ENCODE measurements around the gene NPDC1.

DNA sequence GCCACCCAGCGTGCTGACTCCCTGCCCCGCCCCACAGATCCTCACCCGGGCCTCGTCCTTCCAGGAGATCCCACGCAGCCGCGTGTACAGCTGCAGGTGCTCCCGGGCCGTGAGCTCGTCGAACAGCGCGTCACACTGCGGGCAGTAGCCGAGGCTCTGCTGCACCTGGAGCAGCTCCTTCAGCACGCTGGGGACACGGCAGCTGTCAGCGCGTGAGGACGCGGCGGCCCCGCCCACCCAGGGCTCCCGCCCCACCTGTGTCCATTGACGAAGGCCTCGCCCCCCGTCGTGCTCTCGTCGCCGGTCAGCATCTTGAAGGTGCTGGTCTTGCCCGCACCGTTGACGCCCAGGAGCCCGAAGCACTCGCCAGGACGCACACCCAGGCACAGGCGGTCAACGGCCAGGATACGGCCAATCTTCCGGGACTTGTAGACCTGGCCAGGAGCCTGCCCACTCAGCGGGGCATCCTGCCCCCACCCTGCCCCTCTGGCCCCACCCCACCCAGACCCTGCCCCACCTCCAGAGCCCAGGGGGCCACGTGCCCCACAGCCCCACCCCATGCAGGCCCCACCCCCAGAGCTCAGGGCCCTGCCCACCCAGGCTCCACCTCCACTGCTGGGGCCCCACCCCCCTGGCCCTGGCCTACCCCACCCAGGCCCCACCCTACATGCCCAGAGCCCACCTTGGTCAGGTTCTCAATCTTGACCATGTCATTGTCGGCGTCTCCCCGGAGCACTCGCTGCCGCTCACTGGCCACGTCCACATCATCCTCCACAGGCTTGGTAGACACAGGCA, 35.8 kb downstream of the NPDC1 start:
- TF ChIP-seq, protein P1, sequence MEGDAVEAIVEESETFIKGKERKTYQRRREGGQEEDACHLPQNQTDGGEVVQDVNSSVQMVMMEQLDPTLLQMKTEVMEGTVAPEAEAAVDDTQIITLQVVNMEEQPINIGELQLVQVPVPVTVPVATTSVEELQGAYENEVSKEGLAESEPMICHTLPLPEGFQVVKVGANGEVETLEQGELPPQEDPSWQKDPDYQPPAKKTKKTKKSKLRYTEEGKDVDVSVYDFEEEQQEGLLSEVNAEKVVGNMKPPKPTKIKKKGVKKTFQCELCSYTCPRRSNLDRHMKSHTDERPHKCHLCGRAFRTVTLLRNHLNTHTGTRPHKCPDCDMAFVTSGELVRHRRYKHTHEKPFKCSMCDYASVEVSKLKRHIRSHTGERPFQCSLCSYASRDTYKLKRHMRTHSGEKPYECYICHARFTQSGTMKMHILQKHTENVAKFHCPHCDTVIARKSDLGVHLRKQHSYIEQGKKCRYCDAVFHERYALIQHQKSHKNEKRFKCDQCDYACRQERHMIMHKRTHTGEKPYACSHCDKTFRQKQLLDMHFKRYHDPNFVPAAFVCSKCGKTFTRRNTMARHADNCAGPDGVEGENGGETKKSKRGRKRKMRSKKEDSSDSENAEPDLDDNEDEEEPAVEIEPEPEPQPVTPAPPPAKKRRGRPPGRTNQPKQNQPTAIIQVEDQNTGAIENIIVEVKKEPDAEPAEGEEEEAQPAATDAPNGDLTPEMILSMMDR (IDR thresholded peaks at IDR 0.05; ENCODE audit: low read length): no peak
- no peak for TF ChIP-seq EZH2 (IDR thresholded peaks at IDR 0.05; ENCODE audit: borderline replicate concordance, low read length)

All from OCI-LY1 (cell line).